HepG2 (cell line): ENCODE results near the gene CCDC86. TPM values are rescaled to one million over a fixed set of nuclear protein-coding genes. Genes with fewer than 3 reads are reported as not detected.
A peak's percentile ranks its signal among the peaks of the same experiment; 100 is the strongest.

ENCODE experiments used
- ARID2 ChIP-seq: sonication (generic); formaldehyde crosslinking; IDR thresholded peaks from 2 replicates; pipeline ENCODE4 v1.8.1; 2022; ENCODE audit warnings: mild to moderate bottlenecking, missing genetic modification reagents, borderline replicate concordance
- ATF1 ChIP-seq: IDR thresholded peaks from 2 replicates; pipeline ENCODE4 v1.6.1; 2016; ENCODE audit warnings: mild to moderate bottlenecking, control low read depth
- BORCS8-MEF2B ChIP-seq: sonication (generic); formaldehyde crosslinking; IDR thresholded peaks from 2 replicates; pipeline ENCODE4 v1.8.0; 2022; ENCODE audit warnings: mild to moderate bottlenecking, missing genetic modification reagents
- CENPBD1 ChIP-seq: sonication (generic); formaldehyde crosslinking; IDR thresholded peaks from 2 replicates; pipeline ENCODE4 v1.8.0; 2022; ENCODE audit warnings: missing genetic modification reagents, low read depth, mild to moderate bottlenecking, borderline replicate concordance
- KDM6A ChIP-seq: IDR thresholded peaks from 2 replicates; pipeline ENCODE4 v1.6.1; 2016; ENCODE audit warnings: low read depth
- MXD3 ChIP-seq: IDR thresholded peaks from 2 replicates; pipeline ENCODE4 v1.6.1; 2016; ENCODE audit warnings: mild to moderate bottlenecking, missing biosample characterization, missing genetic modification reagents
- NBN ChIP-seq: fragments of 450-650 bp; conservative IDR thresholded peaks from 2 replicates; pipeline ENCODE4 v1.6.1; 2017
- NFYC ChIP-seq: IDR thresholded peaks from 2 replicates; pipeline ENCODE4 v1.6.1; 2016; ENCODE audit warnings: missing genetic modification reagents, missing compliant biosample characterization
- SIX1 ChIP-seq: sonication (generic); formaldehyde crosslinking; IDR thresholded peaks from 2 replicates; pipeline ENCODE4 v1.4.0; 2020; ENCODE audit warnings: missing genetic modification reagents, borderline replicate concordance
- SP140L ChIP-seq: sonication (generic); formaldehyde crosslinking; IDR thresholded peaks from 2 replicates; pipeline ENCODE4 v1.4.0; 2020; ENCODE audit warnings: missing genetic modification reagents, borderline replicate concordance
- SSRP1 ChIP-seq: IDR thresholded peaks from 2 replicates; pipeline ENCODE4 v1.6.1; 2016; ENCODE audit warnings: control low read depth
- ZBTB7B ChIP-seq: sonication (generic); formaldehyde crosslinking; IDR thresholded peaks from 2 replicates; pipeline ENCODE4 v1.4.0; 2020; ENCODE audit warnings: missing genetic modification reagents
- ZFP90 ChIP-seq: sonication (generic); formaldehyde crosslinking; IDR thresholded peaks from 2 replicates; pipeline ENCODE4 v1.8.0; 2022; ENCODE audit warnings: missing genetic modification reagents, mild to moderate bottlenecking, inconsistent platforms, borderline replicate concordance
- ZNF101 ChIP-seq: sonication (generic); formaldehyde crosslinking; IDR thresholded peaks from 2 replicates; pipeline ENCODE4 v1.4.0; 2020; ENCODE audit warnings: mild to moderate bottlenecking, low read depth, missing genetic modification reagents, borderline replicate concordance
- ZNF235 ChIP-seq: sonication (generic); formaldehyde crosslinking; IDR thresholded peaks from 2 replicates; pipeline ENCODE4 v1.8.1; 2023; ENCODE audit warnings: mild to moderate bottlenecking, missing genetic modification reagents, borderline replicate concordance
- ZNF407 ChIP-seq: sonication (generic); formaldehyde crosslinking; IDR thresholded peaks from one replicate; pipeline ENCODE4 v1.5.1; 2020; ENCODE audit warnings: mild to moderate bottlenecking, missing genetic modification reagents; ENCODE audit errors: not compliant biosample characterization
- ZNF550 ChIP-seq: sonication (generic); formaldehyde crosslinking; IDR thresholded peaks from 2 replicates; pipeline ENCODE4 v1.4.0; 2020; ENCODE audit warnings: mild to moderate bottlenecking, missing genetic modification reagents, borderline replicate concordance
- ZNF7 ChIP-seq: IDR thresholded peaks from 2 replicates; pipeline ENCODE4 v1.6.1; 2016; ENCODE audit warnings: missing biosample characterization, missing genetic modification reagents
- ZNF747 ChIP-seq: sonication (generic); formaldehyde crosslinking; IDR thresholded peaks from 2 replicates; pipeline ENCODE4 v1.8.1; 2023; ENCODE audit warnings: missing genetic modification reagents, mild to moderate bottlenecking, borderline replicate concordance
- polyA plus RNA-seq, 8 experiments: library from polyadenylated mRNA; depleted of rRNA in 3 of 8; stranded (reverse) in 7 of 8; unstranded in 1 of 8; fragments of >200 nt; fragmentation: Illumina TruSeq in 4 of 8; extraction: Trizol in 4 of 8; gene quantifications; 2 replicates each; pipeline versions ENCODE4 v1.2.1 to v1.2.3, GENCODE V29; 2011 to 2016; ENCODE audit warnings: low read depth in 4 of 8, missing spikeins in 1 of 8, mixed read lengths in 1 of 8; ENCODE audit not compliant: insufficient read depth in 1 of 8
- total RNA-seq, 5 experiments: library from RNA; depleted of rRNA; stranded (reverse); fragments of >200 nt; fragmentation: Illumina TruSeq; extraction: Trizol; gene quantifications; 2 replicates each; pipeline ENCODE4 v1.2.3, GENCODE V29; 2016; ENCODE audit warnings: low read depth in 1 of 5
- TF ChIP-seq, protein P1 (sequence below): sonication (generic); formaldehyde crosslinking; IDR thresholded peaks from 2 replicates; pipeline ENCODE4 v1.4.0; 2020; ENCODE audit warnings: missing genetic modification reagents

CCDC86 gene
- total and polyA plus RNA-seq, 2 of the 13 experiments (the other 11 are each of a cell fraction or from before 2014, with no cell fraction given): 33.8 to 37.6 TPM

- TF ChIP-seq ZNF747 (CRISPR knock-in tag) (peak; percentile 83; the same call in 1 of the 2 replicates), ATF1 (CRISPR knock-in tag) (peak; percentile 100), ZNF101 (CRISPR knock-in tag) (no peak), MXD3 (CRISPR knock-in tag) (peak; percentile 99), ZNF550 (CRISPR knock-in tag) (no peak), SP140L (no peak), CENPBD1 (CRISPR knock-in tag) (no peak), SIX1 (CRISPR knock-in tag) (no peak), KDM6A (CRISPR knock-in tag) (no peak), NFYC (CRISPR knock-in tag) (peak; percentile 43), NBN (no peak), ZNF407 (CRISPR knock-in tag) (peak; percentile 76), ZNF7 (CRISPR knock-in tag) (no peak), ZNF235 (CRISPR knock-in tag) (peak; percentile 65; the same call in 1 of the 2 replicates), BORCS8-MEF2B (CRISPR knock-in tag) (peak; percentile 90), ZBTB7B (CRISPR knock-in tag) (peak; percentile 83; the same call in 1 of the 2 replicates), SSRP1 (no peak; the same call in 1 of the 2 replicates), ARID2 (no peak), ZFP90 (CRISPR knock-in tag) (peak; percentile 81)
- TF ChIP-seq, protein P1, sequence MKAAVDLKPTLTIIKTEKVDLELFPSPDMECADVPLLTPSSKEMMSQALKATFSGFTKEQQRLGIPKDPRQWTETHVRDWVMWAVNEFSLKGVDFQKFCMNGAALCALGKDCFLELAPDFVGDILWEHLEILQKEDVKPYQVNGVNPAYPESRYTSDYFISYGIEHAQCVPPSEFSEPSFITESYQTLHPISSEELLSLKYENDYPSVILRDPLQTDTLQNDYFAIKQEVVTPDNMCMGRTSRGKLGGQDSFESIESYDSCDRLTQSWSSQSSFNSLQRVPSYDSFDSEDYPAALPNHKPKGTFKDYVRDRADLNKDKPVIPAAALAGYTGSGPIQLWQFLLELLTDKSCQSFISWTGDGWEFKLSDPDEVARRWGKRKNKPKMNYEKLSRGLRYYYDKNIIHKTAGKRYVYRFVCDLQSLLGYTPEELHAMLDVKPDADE (CRISPR knock-in tag): no peak
Observed at GRCh38 chr11:60841797-60842667, at the start of gene CCDC86 (continued).
